Activated T-cell treated with anti-CD3 and anti-CD28 coated beads, Interleukin-2, amount 50 U/mL, for 24 hours (primary cell): ENCODE measurements around the gene LRP8.

ENCODE experiments used
- DNase-seq: peaks from one replicate; pipeline ENCODE4 v3.0.0-alpha.2; 2020
- H3K27ac Mint-ChIP-seq: 2 replicates; pipeline ENCODE4 v1.8.0; 2020; ENCODE audit warnings: mild to moderate bottlenecking, mixed read lengths
- H3K27me3 Mint-ChIP-seq: 2 replicates; pipeline ENCODE4 v1.8.0; 2020; ENCODE audit warnings: mixed read lengths
- H3K36me3 Mint-ChIP-seq: 2 replicates; pipeline ENCODE4 v1.8.0; 2020; ENCODE audit warnings: low read depth, mixed read lengths
- H3K4me1 Mint-ChIP-seq: 2 replicates; pipeline ENCODE4 v1.8.0; 2020; ENCODE audit warnings: low read depth, mixed read lengths
- H3K4me3 Mint-ChIP-seq: 2 replicates; pipeline ENCODE4 v1.8.0; 2020; ENCODE audit warnings: mild to moderate bottlenecking, moderate library complexity, mixed read lengths
- H3K9me3 Mint-ChIP-seq: 2 replicates; pipeline ENCODE4 v1.8.0; 2020; ENCODE audit warnings: mixed read lengths

LRP8 gene

GRCh38 chr1:53275566-53275965 lies 52.3 kb downstream of the LRP8 start:
- peaks cover 90% of the 10 kb centered on the region for H3K36me3 Mint-ChIP-seq
- no peaks in the 10 kb centered on the region for H3K4me1 Mint-ChIP-seq
- DNase-seq: no peak
- H3K9me3 Mint-ChIP-seq: no peaks in the 10 kb centered on the region
- H3K27me3 Mint-ChIP-seq: no peaks in the 10 kb centered on the region
- no peak overlapping the region for H3K4me3 Mint-ChIP-seq
- H3K27ac Mint-ChIP-seq: no peak overlapping the region

GRCh38 chr1:53274541-53275185 lies 53.2 kb downstream of the LRP8 start:
- Mint-ChIP-seq H3K27me3 (no peaks in the 10 kb centered on the region), H3K4me3 (no peak overlapping the region), H3K27ac (no peak overlapping the region), H3K4me1 (no peaks in the 10 kb centered on the region), H3K9me3 (no peaks in the 10 kb centered on the region), H3K36me3 (peaks cover 89% of the 10 kb centered on the region)
- DNase-seq: no peak

GRCh38 chr1:53274026-53274425 lies 53.8 kb downstream of the LRP8 start:
- H3K27ac Mint-ChIP-seq: no peak overlapping the region
- H3K4me3 Mint-ChIP-seq: no peak overlapping the region
- DNase-seq: no peak
- H3K36me3 Mint-ChIP-seq: peaks cover 87% of the 10 kb centered on the region
- no peaks in the 10 kb centered on the region for H3K4me1 Mint-ChIP-seq
- H3K27me3 Mint-ChIP-seq: no peaks in the 10 kb centered on the region
- no peaks in the 10 kb centered on the region for H3K9me3 Mint-ChIP-seq

GRCh38 chr1:53273526-53273925 lies 54.3 kb downstream of the LRP8 start:
- Mint-ChIP-seq H3K27ac (no peak overlapping the region), H3K27me3 (no peaks in the 10 kb centered on the region), H3K36me3 (peaks cover 90% of the 10 kb centered on the region), H3K4me1 (no peaks in the 10 kb centered on the region), H3K9me3 (no peaks in the 10 kb centered on the region), H3K4me3 (no peak overlapping the region)
- DNase-seq: no peak

- H3K27ac Mint-ChIP-seq: no peak overlapping the region
Measured at GRCh38 chr1:53272349-53272748, 55.5 kb downstream of the LRP8 start.

GRCh38 chr1:53271446-53272090 lies 56.3 kb downstream of the LRP8 start:
- Mint-ChIP-seq H3K27me3 (no peaks in the 10 kb centered on the region), H3K4me3 (no peak overlapping the region), H3K36me3 (peaks cover 93% of the 10 kb centered on the region), H3K4me1 (no peaks in the 10 kb centered on the region), H3K27ac (no peak overlapping the region), H3K9me3 (no peaks in the 10 kb centered on the region)
- peak; percentile 18 for DNase-seq

More at GRCh38 chr1:53272349-53272748, 55.5 kb downstream of the LRP8 start:
- H3K36me3 Mint-ChIP-seq: peaks cover 90% of the 10 kb centered on the region
- H3K4me1 Mint-ChIP-seq: no peaks in the 10 kb centered on the region
- no peaks in the 10 kb centered on the region for H3K27me3 Mint-ChIP-seq
- H3K4me3 Mint-ChIP-seq: no peak overlapping the region
- no peaks in the 10 kb centered on the region for H3K9me3 Mint-ChIP-seq
- peak; percentile 17 for DNase-seq

GRCh38 chr1:53270873-53271272 lies 57.0 kb downstream of the LRP8 start:
- Mint-ChIP-seq H3K9me3 (no peaks in the 10 kb centered on the region), H3K4me1 (no peaks in the 10 kb centered on the region), H3K36me3 (peaks cover 94% of the 10 kb centered on the region), H3K27me3 (no peaks in the 10 kb centered on the region), H3K4me3 (no peak overlapping the region), H3K27ac (no peak overlapping the region)
- DNase-seq: no peak

- H3K4me1 Mint-ChIP-seq: no peaks in the 10 kb centered on the region
- no peaks in the 10 kb centered on the region for H3K9me3 Mint-ChIP-seq
- DNase-seq: no peak
- H3K36me3 Mint-ChIP-seq: peaks cover 94% of the 10 kb centered on the region
- H3K4me3 Mint-ChIP-seq: no peak overlapping the region
- H3K27me3 Mint-ChIP-seq: no peaks in the 10 kb centered on the region
- no peak overlapping the region for H3K27ac Mint-ChIP-seq
Measured at GRCh38 chr1:53270107-53270506, 57.8 kb downstream of the LRP8 start.

- Mint-ChIP-seq H3K4me3 (no peak overlapping the region), H3K4me1 (no peaks in the 10 kb centered on the region), H3K36me3 (peaks cover 94% of the 10 kb centered on the region), H3K27ac (no peak overlapping the region), H3K9me3 (no peaks in the 10 kb centered on the region), H3K27me3 (no peaks in the 10 kb centered on the region)
- DNase-seq: no peak
Measured at GRCh38 chr1:53267761-53268160, 60.1 kb downstream of the LRP8 start.

- Mint-ChIP-seq H3K27ac (no peak overlapping the region), H3K4me1 (no peaks in the 10 kb centered on the region), H3K27me3 (no peaks in the 10 kb centered on the region), H3K4me3 (no peak overlapping the region), H3K36me3 (peaks cover 94% of the 10 kb centered on the region), H3K9me3 (no peaks in the 10 kb centered on the region)
- DNase-seq: no peak
Measured at GRCh38 chr1:53266038-53266437, 61.8 kb downstream of the LRP8 start.

- Mint-ChIP-seq H3K27ac (no peak overlapping the region), H3K27me3 (no peaks in the 10 kb centered on the region), H3K4me1 (no peaks in the 10 kb centered on the region), H3K36me3 (peaks cover 95% of the 10 kb centered on the region), H3K4me3 (no peak overlapping the region), H3K9me3 (no peaks in the 10 kb centered on the region)
- DNase-seq: no peak
Measured at GRCh38 chr1:53265581-53265980, 62.3 kb downstream of the LRP8 start.

GRCh38 chr1:53264048-53264447 lies 63.8 kb downstream of the LRP8 start:
- H3K4me3 Mint-ChIP-seq: no peak overlapping the region
- no peaks in the 10 kb centered on the region for H3K27me3 Mint-ChIP-seq
- DNase-seq: no peak
- H3K4me1 Mint-ChIP-seq: no peaks in the 10 kb centered on the region
- no peaks in the 10 kb centered on the region for H3K9me3 Mint-ChIP-seq
- H3K27ac Mint-ChIP-seq: no peak overlapping the region
- peaks cover 99% of the 10 kb centered on the region for H3K36me3 Mint-ChIP-seq

GRCh38 chr1:53262000-53262399 lies 65.9 kb downstream of the LRP8 start:
- Mint-ChIP-seq H3K4me3 (no peak overlapping the region), H3K9me3 (no peaks in the 10 kb centered on the region), H3K36me3 (peaks cover 100% of the 10 kb centered on the region), H3K27me3 (no peaks in the 10 kb centered on the region), H3K4me1 (no peaks in the 10 kb centered on the region), H3K27ac (no peak overlapping the region)
- DNase-seq: no peak

- peaks cover 99% of the 10 kb centered on the region for H3K36me3 Mint-ChIP-seq
Measured at GRCh38 chr1:53260631-53261247, 67.1 kb downstream of the LRP8 start.

GRCh38 chr1:53259932-53260331 lies 67.9 kb downstream of the LRP8 start:
- H3K4me3 Mint-ChIP-seq: no peak overlapping the region
- no peaks in the 10 kb centered on the region for H3K27me3 Mint-ChIP-seq
- H3K4me1 Mint-ChIP-seq: no peaks in the 10 kb centered on the region
- no peak overlapping the region for H3K27ac Mint-ChIP-seq
- peaks cover 97% of the 10 kb centered on the region for H3K36me3 Mint-ChIP-seq
- DNase-seq: no peak
- H3K9me3 Mint-ChIP-seq: no peaks in the 10 kb centered on the region

More at GRCh38 chr1:53260631-53261247, 67.1 kb downstream of the LRP8 start:
- Mint-ChIP-seq H3K4me3 (no peak overlapping the region), H3K27me3 (no peaks in the 10 kb centered on the region), H3K27ac (no peak overlapping the region), H3K9me3 (no peaks in the 10 kb centered on the region), H3K4me1 (no peaks in the 10 kb centered on the region)
- no peak for DNase-seq
